ENCODE results near the gene BFSP1.

Gene BFSP1

DNA sequence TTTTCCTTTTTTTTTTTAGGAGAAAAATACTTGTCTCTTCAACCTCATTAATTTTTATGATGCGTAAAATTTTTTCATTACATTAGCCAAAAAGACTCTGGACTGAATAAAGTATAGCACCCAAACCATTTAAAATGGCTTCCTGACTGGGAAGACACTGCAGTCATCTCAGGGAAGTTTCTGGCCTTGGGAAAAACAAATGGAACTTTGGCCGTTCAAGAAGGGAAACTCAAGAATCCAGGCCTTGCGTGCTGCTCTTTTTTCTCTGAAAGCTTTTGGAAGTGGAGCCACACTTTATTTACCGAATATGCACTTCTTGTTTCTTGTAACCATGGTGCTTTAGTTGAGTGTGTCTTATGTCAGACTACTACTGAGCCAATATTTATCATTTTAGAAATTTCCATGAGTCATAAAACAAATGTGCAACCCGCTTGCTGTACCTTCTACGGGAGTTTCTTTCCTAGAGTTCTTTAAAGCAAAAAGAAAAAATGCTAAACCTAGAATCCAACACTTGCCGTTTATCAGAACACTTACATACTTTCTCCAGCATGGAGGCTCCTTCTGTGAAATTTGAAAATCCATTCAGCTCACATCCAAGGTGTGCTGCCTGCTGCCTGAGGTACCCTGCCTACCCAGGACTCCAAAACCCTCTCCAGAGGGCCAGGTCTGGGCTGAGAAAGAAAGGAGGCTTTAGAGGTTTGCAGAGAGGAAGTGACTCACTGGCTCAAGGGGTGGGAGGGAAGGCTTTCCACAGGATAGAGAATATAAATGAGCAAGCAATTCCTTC lies 27.2 kb upstream of the BFSP1 start (continued):
- TF ChIP-seq ZNF274 (IDR thresholded peaks at IDR 0.05; ENCODE audit: low read length), result no peak
- no peak for TF ChIP-seq ZNF274 (tag by site-specific recombination; IDR thresholded peaks at IDR 0.05; ENCODE audit: borderline replicate concordance)
- TF ChIP-seq ZFP41 (tag by site-specific recombination; IDR thresholded peaks at IDR 0.05; ENCODE audit: borderline replicate concordance), result no peak
- TF ChIP-seq, protein P1, sequence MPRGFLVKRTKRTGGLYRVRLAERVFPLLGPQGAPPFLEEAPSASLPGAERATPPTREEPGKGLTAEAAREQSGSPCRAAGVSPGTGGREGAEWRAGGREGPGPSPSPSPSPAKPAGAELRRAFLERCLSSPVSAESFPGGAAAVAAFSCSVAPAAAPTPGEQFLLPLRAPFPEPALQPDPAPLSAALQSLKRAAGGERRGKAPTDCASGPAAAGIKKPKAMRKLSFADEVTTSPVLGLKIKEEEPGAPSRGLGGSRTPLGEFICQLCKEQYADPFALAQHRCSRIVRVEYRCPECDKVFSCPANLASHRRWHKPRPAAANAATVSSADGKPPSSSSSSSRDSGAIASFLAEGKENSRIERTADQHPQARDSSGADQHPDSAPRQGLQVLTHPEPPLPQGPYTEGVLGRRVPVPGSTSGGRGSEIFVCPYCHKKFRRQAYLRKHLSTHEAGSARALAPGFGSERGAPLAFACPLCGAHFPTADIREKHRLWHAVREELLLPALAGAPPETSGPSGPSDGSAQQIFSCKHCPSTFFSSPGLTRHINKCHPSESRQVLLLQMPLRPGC (tag by site-specific recombination; IDR thresholded peaks at IDR 0.05), result no peak
- TF ChIP-seq ZBTB17 (tag by site-specific recombination; IDR thresholded peaks at IDR 0.05), result 0 out of 2 replicates have a peak, but pooled peaks have one; percentile 14
- TF ChIP-seq, protein P2, sequence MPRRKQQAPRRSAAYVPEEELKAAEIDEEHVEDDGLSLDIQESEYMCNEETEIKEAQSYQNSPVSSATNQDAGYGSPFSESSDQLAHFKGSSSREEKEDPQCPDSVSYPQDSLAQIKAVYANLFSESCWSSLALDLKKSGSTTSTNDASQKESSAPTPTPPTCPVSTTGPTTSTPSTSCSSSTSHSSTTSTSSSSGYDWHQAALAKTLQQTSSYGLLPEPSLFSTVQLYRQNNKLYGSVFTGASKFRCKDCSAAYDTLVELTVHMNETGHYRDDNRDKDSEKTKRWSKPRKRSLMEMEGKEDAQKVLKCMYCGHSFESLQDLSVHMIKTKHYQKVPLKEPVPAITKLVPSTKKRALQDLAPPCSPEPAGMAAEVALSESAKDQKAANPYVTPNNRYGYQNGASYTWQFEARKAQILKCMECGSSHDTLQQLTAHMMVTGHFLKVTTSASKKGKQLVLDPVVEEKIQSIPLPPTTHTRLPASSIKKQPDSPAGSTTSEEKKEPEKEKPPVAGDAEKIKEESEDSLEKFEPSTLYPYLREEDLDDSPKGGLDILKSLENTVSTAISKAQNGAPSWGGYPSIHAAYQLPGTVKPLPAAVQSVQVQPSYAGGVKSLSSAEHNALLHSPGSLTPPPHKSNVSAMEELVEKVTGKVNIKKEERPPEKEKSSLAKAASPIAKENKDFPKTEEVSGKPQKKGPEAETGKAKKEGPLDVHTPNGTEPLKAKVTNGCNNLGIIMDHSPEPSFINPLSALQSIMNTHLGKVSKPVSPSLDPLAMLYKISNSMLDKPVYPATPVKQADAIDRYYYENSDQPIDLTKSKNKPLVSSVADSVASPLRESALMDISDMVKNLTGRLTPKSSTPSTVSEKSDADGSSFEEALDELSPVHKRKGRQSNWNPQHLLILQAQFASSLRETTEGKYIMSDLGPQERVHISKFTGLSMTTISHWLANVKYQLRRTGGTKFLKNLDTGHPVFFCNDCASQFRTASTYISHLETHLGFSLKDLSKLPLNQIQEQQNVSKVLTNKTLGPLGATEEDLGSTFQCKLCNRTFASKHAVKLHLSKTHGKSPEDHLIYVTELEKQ (tag by site-specific recombination; IDR thresholded peaks at IDR 0.05; ENCODE audit: borderline replicate concordance), result no peak
- no peak for TF ChIP-seq HOXA7 (CRISPR knock-in tag; IDR thresholded peaks at IDR 0.05; ENCODE audit: borderline replicate concordance)
- 0 out of 2 replicates have a peak, but pooled peaks have one; percentile 7 for TF ChIP-seq ZNF629 (tag by site-specific recombination; IDR thresholded peaks at IDR 0.05)
- TF ChIP-seq, protein P3, sequence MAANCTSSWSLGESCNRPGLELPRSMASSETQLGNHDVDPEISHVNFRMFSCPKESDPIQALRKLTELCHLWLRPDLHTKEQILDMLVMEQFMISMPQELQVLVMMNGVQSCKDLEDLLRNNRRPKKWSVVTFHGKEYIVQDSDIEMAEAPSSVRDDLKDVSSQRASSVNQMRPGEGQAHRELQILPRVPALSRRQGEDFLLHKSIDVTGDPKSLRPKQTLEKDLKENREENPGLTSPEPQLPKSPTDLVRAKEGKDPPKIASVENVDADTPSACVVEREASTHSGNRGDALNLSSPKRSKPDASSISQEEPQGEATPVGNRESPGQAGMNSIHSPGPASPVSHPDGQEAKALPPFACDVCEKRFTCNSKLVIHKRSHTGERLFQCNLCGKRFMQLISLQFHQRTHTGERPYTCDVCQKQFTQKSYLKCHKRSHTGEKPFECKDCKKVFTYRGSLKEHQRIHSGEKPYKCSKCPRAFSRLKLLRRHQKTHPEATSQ (tag by site-specific recombination; IDR thresholded peaks at IDR 0.05), result no peak
- no peak for TF ChIP-seq ZNF555 (tag by site-specific recombination; conservative IDR thresholded peaks at IDR 0.05)
- peak; percentile 63; the same call in 1 of the 2 replicates for TF ChIP-seq ZNF600 (tag by site-specific recombination; IDR thresholded peaks at IDR 0.05)
- TF ChIP-seq, protein P4, sequence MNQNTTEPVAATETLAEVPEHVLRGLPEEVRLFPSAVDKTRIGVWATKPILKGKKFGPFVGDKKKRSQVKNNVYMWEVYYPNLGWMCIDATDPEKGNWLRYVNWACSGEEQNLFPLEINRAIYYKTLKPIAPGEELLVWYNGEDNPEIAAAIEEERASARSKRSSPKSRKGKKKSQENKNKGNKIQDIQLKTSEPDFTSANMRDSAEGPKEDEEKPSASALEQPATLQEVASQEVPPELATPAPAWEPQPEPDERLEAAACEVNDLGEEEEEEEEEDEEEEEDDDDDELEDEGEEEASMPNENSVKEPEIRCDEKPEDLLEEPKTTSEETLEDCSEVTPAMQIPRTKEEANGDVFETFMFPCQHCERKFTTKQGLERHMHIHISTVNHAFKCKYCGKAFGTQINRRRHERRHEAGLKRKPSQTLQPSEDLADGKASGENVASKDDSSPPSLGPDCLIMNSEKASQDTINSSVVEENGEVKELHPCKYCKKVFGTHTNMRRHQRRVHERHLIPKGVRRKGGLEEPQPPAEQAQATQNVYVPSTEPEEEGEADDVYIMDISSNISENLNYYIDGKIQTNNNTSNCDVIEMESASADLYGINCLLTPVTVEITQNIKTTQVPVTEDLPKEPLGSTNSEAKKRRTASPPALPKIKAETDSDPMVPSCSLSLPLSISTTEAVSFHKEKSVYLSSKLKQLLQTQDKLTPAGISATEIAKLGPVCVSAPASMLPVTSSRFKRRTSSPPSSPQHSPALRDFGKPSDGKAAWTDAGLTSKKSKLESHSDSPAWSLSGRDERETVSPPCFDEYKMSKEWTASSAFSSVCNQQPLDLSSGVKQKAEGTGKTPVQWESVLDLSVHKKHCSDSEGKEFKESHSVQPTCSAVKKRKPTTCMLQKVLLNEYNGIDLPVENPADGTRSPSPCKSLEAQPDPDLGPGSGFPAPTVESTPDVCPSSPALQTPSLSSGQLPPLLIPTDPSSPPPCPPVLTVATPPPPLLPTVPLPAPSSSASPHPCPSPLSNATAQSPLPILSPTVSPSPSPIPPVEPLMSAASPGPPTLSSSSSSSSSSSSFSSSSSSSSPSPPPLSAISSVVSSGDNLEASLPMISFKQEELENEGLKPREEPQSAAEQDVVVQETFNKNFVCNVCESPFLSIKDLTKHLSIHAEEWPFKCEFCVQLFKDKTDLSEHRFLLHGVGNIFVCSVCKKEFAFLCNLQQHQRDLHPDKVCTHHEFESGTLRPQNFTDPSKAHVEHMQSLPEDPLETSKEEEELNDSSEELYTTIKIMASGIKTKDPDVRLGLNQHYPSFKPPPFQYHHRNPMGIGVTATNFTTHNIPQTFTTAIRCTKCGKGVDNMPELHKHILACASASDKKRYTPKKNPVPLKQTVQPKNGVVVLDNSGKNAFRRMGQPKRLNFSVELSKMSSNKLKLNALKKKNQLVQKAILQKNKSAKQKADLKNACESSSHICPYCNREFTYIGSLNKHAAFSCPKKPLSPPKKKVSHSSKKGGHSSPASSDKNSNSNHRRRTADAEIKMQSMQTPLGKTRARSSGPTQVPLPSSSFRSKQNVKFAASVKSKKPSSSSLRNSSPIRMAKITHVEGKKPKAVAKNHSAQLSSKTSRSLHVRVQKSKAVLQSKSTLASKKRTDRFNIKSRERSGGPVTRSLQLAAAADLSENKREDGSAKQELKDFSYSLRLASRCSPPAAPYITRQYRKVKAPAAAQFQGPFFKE (tag by site-specific recombination; IDR thresholded peaks at IDR 0.05; ENCODE audit: borderline replicate concordance), result no peak
- peak; percentile 36; the same call in 1 of the 2 replicates for TF ChIP-seq ZBTB20 (tag by site-specific recombination; IDR thresholded peaks at IDR 0.05)
- TF ChIP-seq ZNF169 (tag by site-specific recombination; IDR thresholded peaks at IDR 0.05), result no peak
- TF ChIP-seq ZNF211 (tag by site-specific recombination; IDR thresholded peaks at IDR 0.05; ENCODE audit: low read depth), result no peak
- TF ChIP-seq SP7 (tag by site-specific recombination; IDR thresholded peaks at IDR 0.05), result 0 out of 2 replicates have a peak, but pooled peaks have one; percentile 31
- TF ChIP-seq, protein P5, sequence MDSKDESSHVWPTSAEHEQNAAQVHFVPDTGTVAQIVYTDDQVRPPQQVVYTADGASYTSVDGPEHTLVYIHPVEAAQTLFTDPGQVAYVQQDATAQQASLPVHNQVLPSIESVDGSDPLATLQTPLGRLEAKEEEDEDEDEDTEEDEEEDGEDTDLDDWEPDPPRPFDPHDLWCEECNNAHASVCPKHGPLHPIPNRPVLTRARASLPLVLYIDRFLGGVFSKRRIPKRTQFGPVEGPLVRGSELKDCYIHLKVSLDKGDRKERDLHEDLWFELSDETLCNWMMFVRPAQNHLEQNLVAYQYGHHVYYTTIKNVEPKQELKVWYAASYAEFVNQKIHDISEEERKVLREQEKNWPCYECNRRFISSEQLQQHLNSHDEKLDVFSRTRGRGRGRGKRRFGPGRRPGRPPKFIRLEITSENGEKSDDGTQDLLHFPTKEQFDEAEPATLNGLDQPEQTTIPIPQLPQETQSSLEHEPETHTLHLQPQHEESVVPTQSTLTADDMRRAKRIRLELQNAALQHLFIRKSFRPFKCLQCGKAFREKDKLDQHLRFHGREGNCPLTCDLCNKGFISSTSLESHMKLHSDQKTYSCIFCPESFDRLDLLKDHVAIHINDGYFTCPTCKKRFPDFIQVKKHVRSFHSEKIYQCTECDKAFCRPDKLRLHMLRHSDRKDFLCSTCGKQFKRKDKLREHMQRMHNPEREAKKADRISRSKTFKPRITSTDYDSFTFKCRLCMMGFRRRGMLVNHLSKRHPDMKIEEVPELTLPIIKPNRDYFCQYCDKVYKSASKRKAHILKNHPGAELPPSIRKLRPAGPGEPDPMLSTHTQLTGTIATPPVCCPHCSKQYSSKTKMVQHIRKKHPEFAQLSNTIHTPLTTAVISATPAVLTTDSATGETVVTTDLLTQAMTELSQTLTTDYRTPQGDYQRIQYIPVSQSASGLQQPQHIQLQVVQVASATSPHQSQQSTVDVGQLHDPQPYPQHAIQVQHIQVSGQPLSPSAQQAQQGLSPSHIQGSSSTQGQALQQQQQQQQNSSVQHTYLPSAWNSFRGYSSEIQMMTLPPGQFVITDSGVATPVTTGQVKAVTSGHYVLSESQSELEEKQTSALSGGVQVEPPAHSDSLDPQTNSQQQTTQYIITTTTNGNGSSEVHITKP (tag by site-specific recombination; IDR thresholded peaks at IDR 0.05), result no peak
- no peak for TF ChIP-seq SCRT2 (tag by site-specific recombination; IDR thresholded peaks at IDR 0.05)
- TF ChIP-seq ZNF155 (tag by site-specific recombination; IDR thresholded peaks at IDR 0.05), result no peak
- TF ChIP-seq ZNF132 (tag by site-specific recombination; IDR thresholded peaks at IDR 0.05; ENCODE audit: borderline replicate concordance), result no peak
- TF ChIP-seq ZNF184 (tag by site-specific recombination; IDR thresholded peaks at IDR 0.05), result no peak
- no peak for TF ChIP-seq KLF7 (tag by site-specific recombination; IDR thresholded peaks at IDR 0.05; ENCODE audit: borderline replicate concordance)
- TF ChIP-seq ZFHX2 (tag by site-specific recombination; conservative IDR thresholded peaks at IDR 0.05), result no peak
